ENCODE measurements around the gene HOXC12. TPM values are rescaled to one million over a fixed set of nuclear protein-coding genes. Genes with fewer than 3 reads are reported as not detected.

The HOXC12 gene
- total RNA-seq, 6 experiments from 2014 or later = not detected

GRCh38 chr12:54004841-54005530 is 50.3 kb downstream of the HOXC12 start:
- Mint-ChIP-seq H3K4me1 (ENCODE audit: low read depth) (peaks cover 6% of the 10 kb centered on the region), H3K36me3 (ENCODE audit: low read depth) (no peaks in the 10 kb centered on the region), H3K9me3 (no peaks in the 10 kb centered on the region), H3K4me3 (no peak overlapping the region), H3K27me3 (ENCODE audit: insufficient read depth) (peaks cover 71% of the 10 kb centered on the region), H3K27ac (no peak overlapping the region)
- TF ChIP-seq, protein P1, sequence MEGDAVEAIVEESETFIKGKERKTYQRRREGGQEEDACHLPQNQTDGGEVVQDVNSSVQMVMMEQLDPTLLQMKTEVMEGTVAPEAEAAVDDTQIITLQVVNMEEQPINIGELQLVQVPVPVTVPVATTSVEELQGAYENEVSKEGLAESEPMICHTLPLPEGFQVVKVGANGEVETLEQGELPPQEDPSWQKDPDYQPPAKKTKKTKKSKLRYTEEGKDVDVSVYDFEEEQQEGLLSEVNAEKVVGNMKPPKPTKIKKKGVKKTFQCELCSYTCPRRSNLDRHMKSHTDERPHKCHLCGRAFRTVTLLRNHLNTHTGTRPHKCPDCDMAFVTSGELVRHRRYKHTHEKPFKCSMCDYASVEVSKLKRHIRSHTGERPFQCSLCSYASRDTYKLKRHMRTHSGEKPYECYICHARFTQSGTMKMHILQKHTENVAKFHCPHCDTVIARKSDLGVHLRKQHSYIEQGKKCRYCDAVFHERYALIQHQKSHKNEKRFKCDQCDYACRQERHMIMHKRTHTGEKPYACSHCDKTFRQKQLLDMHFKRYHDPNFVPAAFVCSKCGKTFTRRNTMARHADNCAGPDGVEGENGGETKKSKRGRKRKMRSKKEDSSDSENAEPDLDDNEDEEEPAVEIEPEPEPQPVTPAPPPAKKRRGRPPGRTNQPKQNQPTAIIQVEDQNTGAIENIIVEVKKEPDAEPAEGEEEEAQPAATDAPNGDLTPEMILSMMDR (IDR thresholded peaks at IDR 0.05) = no peak
- no peak for DNase-seq

DNA sequence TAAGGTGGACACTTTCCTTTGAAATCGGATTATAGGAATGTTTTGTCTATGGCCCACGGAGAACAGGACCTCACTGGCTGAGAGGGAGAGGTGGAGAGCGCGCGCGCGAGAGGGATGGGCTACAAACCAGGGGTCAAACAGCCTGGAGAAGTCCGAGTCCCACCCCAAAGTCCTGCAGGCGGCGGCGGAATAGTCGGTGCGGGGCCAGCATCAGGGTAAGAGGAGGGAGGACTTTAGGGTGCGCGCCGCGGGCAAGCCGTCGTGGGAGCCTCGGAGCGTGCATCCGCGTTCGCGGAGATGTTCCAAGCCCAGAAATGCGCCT is 50.8 kb downstream of the HOXC12 start:
- Mint-ChIP-seq H3K27ac (no peak overlapping the region), H3K36me3 (ENCODE audit: low read depth) (no peaks in the 10 kb centered on the region), H3K9me3 (no peaks in the 10 kb centered on the region), H3K27me3 (ENCODE audit: insufficient read depth) (peaks cover 71% of the 10 kb centered on the region), H3K4me1 (ENCODE audit: low read depth) (peaks cover 6% of the 10 kb centered on the region), H3K4me3 (no peak overlapping the region)
- TF ChIP-seq, protein P1 (IDR thresholded peaks at IDR 0.05) = no peak
- no peak for DNase-seq

GRCh38 chr12:54005853-54006558 is 51.3 kb downstream of the HOXC12 start:
- Mint-ChIP-seq H3K27ac (no peak overlapping the region), H3K4me3 (peak overlapping the region; percentile 53; the same call in 1 of the 2 replicates), H3K4me1 (ENCODE audit: low read depth) (peaks cover 8% of the 10 kb centered on the region), H3K27me3 (ENCODE audit: insufficient read depth) (peaks cover 73% of the 10 kb centered on the region), H3K36me3 (ENCODE audit: low read depth) (no peaks in the 10 kb centered on the region), H3K9me3 (no peaks in the 10 kb centered on the region)
- TF ChIP-seq, protein P1 (IDR thresholded peaks at IDR 0.05) = peak; percentile 98
- DNase-seq = peak; percentile 49

- TF ChIP-seq, protein P1 (IDR thresholded peaks at IDR 0.05) = no peak
- H3K27ac Mint-ChIP-seq = no peak overlapping the region
- H3K27me3 Mint-ChIP-seq (ENCODE audit: insufficient read depth) = peaks cover 74% of the 10 kb centered on the region
- no peaks in the 10 kb centered on the region for H3K9me3 Mint-ChIP-seq
- H3K4me3 Mint-ChIP-seq = no peak overlapping the region
- no peaks in the 10 kb centered on the region for H3K36me3 Mint-ChIP-seq (ENCODE audit: low read depth)
- no peak for DNase-seq
- peaks cover 15% of the 10 kb centered on the region for H3K4me1 Mint-ChIP-seq (ENCODE audit: low read depth)
Observed at GRCh38 chr12:54006559-54007220, 52.0 kb downstream of the HOXC12 start.

GRCh38 chr12:54007538-54008259 is 53.0 kb downstream of the HOXC12 start:
- peaks cover 67% of the 10 kb centered on the region for H3K27me3 Mint-ChIP-seq (ENCODE audit: insufficient read depth)
- no peak overlapping the region for H3K27ac Mint-ChIP-seq
- peaks cover 16% of the 10 kb centered on the region for H3K4me1 Mint-ChIP-seq (ENCODE audit: low read depth)
- no peak overlapping the region for H3K4me3 Mint-ChIP-seq
- TF ChIP-seq, protein P1 (IDR thresholded peaks at IDR 0.05) = no peak
- no peaks in the 10 kb centered on the region for H3K36me3 Mint-ChIP-seq (ENCODE audit: low read depth)
- DNase-seq = no peak
- H3K9me3 Mint-ChIP-seq = no peaks in the 10 kb centered on the region

Measured in HFFc6 (cell line).